ENCODE data around the gene KDM3A.
"Not testable (repeated sequence)": the region's sequence is repeated elsewhere in the genome, so short reads cannot be mapped to it uniquely, and the experiment has no call there.

KDM3A gene

DNA sequence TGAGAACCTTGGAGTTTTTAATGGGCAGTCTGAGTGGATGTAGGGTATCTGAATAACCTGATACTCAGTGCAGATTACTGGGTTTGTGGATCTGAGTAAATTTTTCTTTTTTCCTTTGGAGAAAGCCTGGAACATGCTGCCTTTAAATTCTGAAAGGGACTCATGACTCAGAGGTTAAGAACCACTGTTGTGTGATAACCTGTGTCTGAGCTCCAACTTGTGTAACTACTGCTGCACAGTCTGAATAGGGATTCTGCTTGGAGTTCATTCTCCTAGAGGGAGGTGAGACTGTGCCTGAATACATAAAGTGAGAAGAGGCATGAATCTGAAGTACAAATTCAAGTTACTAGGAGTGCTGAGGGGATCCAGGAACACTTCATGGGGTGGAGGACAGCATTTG, 36.2 kb downstream of the KDM3A start:
- no peak for DNase-seq

DNA sequence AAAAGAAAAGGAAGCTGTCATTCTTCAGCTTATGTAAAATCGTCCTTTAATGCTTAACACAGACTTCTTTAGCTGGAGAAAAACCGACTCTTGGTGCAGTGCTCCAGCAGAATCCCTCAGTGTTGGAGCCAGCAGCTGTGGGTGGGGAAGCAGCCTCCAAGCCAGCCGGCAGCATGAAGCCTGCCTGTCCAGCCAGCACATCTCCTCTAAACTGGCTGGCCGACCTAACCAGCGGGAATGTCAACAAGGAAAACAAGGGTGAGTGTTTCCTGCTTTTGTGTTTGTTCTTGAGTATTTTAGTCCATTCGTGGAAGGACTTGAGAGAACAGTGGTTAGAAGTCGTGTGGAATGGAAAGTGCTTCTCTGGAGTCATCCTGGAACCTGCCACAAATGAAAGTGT, 38.9 kb downstream of the KDM3A start:
- DNase-seq: no peak

DNA sequence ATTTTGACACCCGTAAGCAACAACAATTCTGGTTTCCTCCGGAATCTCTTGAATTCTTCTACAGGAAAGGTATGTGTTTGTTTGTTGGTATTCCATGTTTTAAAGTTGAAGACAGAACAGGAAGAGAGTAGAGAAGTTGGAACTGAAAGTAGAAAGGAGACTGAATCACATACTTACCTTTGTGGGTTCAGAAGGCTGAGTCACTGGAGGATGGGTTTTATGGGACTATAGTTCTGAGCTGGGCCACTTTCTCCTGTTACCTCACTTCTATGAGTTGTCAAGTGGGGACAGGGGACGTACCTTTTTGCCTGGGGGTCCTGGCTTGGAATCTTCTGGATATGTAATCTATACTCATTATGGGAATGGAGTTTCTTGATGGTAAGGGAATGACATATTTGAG, 40.9 kb downstream of the KDM3A start:
- DNase-seq: no peak

DNA sequence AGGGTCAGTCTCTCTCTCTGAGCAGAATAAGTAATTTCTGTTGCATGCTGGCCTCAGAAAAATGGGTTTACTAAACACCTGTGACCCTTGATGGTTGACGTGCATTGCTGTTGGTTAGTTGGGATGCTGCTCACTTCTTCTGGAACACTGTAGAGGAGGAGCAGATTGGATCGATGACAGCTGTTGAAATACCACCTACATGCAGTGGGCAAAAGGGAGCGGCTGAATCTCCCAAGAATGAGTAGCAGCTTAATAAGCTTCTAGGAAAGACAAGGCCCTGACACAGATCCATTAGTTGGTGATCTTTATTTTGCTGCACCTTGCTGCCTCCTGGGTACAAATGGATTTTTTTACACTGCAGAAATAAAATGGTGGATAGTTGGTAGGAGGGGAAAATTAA, 43.2 kb downstream of the KDM3A start:
- no peak for DNase-seq

DNA sequence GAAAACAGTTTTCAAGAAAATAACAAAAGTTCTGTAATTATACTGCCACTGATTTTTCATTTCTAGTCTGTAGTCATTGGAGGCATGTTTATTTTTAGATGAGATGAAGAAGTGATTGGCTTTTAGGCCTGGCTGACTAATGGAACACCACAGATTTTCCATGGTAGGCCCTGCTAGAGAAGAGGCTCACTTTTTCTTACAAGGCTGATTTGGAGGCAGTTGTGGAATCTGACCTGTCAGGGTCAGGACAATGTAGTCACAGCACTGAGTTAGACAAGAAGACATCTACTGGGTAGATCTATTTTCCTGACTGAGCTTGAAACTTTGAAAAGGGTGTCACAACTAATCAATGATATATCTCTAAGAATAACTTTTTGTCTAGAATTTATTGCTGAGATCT, 43.9 kb downstream of the KDM3A start:
- no peak for DNase-seq

DNA sequence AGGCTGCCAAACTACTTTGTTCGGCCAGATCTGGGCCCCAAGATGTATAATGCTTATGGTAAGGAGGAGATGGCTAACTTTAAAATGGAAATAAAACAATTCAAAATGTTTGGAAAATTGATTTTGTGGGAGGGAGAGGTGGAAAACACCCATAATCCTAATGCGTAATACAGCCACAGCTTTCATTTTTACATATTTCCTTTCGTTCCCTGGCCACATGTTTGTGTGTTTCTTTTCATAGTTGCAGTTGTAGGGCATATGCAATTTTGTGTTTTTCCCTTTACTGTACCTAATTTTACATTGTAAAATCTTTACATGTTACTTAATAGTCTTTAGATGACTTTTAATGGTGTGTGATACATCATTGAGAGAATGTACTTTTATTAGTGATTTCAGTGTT, 44.6 kb downstream of the KDM3A start:
- no peak for DNase-seq

DNA sequence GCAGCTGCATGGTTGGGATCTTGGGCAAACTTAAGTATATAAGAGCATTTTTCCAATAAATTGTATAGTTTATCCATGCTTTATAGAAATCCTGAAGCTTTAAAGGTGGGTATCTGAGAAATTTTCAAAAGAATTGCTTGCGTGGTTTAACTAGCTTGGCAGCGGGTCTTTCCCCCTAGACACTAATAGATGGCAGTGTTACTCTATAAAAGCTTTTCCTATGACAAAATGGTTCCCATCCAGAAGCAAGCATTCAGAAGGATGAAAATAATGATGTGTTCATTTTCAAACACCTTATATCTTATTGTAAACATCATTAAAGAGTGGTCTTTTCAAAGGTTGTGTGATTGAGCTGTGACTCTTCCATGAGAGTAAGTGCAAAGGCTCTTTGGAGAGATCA, 45.9 kb downstream of the KDM3A start:
- DNase-seq: no peak

DNA sequence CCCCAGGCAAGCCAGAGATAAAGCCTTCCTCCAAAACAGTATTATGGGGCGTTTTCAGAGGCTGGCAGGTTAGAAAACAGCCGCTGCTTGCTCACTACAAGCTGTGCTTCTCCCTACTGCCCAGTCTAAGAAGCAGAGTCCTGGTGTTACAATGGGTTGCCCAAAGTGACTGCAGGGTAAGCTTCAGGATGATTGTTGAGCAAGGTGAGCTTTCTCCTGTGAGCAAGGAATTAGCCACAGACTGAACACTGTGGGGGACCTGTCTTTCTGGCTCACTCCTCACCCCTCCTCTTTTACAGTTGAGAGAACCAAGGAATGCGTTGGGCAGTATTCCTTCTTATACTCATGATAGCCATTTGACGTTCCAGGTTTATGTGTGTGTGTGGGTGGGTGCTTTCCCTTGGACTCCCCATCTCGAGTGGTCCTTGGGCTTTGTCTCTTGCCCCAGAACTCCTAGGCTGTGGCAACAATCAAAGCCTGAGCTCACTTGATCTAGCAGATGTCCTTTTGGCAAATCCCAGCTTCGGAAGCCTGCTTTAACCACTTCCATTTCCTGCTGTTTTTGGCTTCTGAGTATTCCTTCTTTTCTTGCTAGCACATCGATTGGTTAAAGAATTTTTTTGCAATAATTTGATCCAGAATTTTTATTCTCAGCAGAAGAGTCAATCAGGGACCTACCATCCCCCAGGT, 47.5 kb downstream of the KDM3A start:
- DNase-seq: no peak

DNA sequence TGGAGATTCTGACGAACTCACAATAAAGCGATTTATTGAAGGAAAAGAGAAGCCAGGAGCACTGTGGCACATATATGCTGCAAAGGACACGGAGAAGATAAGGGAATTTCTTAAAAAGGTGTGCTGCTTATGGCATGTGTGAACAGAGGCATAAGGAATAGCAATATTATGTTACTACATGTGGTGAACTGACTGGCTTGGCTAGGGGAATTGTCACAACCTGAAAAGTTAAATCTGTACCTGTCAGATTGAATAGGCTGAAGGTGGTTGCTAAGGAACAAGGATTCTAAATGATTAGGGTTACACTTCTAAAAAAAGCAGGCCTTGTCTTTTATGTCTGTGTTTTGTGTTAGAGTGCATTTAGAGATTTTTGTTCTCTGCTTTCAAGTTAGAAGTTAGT, 48.4 kb downstream of the KDM3A start:
- DNase-seq: no peak

DNA sequence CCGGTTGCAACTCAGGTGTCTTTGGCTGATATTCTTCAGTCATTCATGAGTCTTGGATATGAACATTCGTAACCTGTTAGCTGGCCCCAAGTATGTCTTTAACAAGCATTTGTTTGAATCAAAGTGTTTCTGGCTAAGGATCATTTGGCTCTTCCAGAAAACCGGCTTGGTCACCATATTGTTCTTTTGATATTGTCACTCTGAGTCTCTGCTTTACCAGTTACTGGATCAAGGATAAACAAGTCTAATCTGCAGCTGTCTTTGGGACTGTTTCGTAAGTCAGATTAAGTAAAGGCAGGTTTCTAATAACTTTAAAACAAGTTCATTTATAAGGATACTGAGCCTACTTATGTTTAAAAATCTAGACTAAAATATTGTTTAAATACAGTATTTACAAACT, 49.1 kb downstream of the KDM3A start:
- DNase-seq: no peak

DNA sequence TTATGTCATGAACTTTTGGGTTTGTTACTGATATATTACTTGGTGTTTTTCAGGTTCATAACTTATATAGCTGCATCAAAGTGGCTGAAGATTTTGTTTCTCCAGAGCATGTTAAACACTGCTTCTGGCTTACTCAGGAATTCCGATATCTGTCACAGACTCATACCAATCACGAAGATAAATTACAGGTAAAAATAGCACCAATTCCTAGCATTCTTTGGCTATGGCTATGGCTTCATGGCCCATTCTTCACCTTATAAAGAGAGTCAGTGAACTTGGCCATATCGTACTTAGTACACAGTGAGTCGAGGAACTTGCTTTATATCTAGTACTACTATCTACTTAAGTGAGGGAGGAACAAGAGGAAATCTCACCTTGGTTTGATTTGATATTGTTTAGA, 49.9 kb downstream of the KDM3A start:
- no peak for DNase-seq

DNA sequence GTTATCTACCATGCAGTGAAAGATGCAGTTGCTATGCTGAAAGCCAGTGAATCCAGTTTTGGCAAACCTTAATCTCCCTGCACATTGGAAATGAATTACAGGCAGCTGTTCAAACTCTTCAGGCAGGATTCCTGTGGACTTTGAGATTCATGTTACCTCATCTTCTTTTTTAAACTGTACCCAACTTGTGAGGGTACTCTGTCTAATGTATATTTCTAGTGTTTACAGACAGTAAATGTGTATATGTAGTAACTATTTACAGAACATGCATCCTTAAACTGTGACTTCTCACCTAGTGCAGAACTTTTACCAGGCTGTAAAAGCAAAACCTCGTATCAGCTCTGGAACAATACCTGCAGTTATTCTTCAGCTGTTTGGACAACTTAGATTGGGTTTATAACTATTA, 50.9 kb downstream of the KDM3A start:
- no peak for DNase-seq

DNA sequence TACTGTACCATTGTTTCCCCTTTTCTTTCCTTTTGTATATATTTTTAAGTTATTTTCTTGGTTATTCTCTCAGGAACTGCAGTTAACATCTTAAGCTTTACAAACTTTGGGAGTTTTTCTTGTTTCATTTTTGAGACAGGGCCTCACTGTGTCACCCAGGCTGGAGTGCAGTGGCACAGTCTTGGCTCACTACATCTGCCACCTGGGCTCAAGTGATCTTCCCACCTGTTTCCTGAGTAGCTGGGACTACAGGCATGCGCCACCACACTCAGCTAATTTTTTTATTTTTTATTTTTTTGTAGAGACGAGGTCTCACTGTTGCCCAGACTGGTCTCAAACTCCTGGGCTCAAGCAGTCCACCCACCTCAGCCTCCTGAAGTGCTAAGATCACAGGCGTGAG, 55.2 kb downstream of the KDM3A start:
- DNase-seq: not testable (repeated sequence)

DNA sequence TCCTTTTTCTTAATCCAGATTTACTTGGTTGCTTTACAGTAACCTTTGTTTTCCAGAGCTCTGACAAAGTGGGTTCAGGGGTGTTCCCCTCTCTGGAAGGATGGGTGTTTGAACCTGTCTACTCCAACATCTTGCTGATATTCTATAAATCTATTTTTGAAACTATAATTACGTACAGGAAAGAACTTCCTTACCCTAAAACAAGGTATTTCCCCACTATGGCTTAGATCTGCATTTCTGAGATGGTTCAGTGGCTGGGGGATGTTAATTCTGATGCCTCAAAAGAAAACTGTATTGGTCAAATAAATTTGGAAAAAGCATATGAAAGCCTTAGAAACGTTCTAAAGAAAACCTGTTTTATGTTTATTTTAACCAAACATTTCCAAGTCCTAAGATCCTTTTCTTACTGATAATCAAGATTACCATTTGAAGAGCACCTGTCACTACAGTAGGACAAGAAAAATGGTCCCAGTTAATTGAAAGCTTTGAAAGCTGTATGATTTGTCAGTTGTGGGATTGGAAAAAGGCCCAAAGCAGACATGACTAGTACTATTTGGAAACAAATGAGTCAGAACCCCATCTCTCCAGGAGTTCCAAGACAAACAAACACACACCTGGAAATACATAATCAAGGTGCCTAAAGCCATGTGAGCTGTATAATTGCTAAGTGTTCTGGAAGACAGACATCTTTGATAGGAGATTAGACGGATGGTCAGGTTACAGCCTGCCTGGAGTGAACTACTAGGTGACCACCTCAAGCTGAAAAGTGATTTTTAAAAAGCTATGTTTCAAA, 57.5 kb downstream of the KDM3A start:
- no peak for DNase-seq

DNA sequence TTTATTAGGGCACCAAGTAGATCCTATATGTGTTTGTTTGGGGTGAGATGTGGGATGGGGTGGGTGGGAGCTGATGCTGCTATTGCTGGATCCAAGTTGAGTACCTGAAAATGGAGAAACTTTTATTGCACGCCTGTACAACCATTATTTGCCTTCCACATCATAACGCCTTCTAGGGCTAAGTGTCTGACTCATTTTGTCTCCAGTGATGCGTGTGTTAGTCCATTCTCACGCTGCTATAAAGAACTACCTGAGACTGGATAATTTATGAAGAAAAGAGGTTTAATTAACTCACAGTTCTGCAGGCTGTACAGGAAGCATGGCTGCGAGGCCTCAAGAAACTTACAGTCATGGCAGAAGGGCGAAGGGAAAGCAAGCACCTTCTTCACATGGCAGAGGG, 58.2 kb downstream of the KDM3A start:
- DNase-seq: no peak

DNA sequence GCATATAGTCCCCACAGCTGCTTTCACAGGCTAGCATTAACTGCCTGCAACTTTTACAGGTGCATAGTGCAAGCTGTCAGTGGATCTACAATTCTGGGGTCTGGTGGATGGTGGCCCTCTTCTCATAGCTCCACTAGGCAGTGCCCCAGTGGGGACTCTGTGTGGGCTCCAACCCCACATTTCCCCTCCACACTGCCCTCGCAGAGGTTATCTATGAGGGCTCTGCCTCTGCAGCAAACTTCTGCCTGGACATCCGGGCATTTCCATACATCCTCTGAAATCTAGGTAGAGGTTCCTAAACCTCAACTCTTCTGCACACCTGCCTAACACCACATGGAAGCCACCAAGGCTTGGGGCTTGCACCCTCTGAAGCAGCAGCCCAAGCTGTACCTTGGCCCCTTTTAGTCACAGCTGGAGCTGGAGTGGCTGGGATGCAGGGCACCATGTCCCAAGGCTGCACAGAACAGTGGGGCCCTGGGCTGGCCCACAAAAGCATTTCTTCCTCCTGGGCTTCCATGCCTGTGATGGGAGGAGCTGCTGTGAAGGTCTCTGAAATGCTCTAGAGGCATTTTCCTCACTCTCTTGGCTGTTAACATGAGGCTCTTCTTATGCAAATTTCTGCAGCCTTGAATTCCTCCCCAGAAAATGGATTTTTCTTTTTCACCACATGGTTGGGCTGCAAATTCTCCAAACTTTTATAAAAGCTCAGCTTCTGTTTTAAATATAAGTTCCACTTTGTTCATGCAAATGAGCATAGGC, 59.3 kb downstream of the KDM3A start:
- no peak for DNase-seq

DNA sequence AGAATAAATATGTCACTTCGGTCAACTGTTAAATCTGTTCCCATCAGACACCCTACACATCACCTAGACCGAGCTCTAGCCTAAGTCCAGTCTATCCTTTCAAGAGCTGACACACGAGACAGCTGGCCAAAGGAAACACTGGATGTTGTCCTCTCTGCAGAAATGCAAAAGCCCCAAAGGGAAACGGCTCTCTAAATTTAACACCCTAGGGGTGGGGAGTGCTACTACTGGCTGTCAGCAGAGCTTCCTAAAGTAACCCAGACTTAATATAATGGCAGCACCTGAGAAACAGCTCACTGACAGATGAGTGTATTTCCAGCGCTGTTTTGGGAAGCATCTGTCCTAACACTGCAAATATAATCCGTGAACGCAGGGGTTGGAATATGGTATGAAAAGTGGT, 66.4 kb downstream of the KDM3A start:
- no peak for DNase-seq

DNA sequence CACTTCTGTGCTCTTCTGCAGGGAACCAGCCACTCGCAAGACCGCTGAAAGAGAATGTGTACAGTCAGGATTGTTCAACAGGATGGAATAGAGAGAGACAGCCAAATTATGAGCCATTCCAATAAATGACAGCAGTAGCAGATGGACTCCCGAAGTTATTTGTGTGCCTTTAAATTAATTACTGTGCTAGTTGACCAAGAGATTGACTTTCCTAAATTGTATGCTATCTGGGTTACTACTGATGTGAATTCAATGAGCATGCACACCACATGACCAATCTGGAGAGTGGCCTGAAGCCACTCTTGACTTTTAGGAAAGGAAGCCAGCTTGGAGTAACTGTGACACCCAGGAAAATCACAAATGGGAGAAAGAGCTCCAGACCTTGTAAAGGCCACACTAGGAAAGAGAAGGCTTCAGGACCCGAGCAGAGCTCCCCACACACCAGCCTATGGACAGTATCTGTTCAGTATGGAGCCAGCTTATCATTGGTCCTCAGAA, 69.3 kb downstream of the KDM3A start:
- DNase-seq: no peak

DNA sequence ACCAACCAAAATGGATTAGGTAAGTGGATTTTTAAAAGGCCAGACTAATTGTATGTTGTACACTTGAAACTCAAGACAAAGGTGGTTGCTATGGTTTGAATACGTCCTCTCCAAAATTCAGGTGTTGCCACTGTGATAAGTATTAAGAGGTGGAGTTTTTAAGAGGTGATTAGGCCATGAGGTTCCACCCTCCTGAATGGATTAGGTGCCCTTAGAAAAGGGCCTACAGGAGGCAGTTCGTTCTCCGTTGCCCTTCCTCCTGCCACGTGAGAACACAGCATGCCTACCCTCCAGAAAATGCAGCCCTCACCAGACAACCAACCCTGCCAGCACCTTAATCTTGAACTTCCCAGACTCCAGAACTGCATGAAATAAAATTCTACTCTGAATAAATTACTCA, 70.9 kb downstream of the KDM3A start:
- DNase-seq: no peak

DNA sequence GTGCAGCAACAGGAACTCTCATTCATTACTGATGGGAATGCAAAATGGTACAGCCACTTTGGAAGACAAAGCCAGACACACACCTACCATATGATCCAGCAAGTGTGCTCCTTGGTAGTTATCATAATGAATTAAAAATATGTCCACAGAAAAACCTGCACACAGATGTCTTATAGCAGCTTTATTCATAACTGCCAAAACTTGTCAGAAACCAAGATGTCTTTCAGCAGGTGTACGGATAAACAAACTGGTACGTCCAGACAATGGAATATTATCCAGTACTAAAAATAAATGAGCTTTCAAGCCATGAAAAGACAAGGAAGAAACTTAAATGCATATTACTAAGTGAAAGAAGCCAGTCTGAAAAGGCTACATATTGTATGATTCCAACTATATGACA, 71.7 kb downstream of the KDM3A start:
- DNase-seq: no peak

DNA sequence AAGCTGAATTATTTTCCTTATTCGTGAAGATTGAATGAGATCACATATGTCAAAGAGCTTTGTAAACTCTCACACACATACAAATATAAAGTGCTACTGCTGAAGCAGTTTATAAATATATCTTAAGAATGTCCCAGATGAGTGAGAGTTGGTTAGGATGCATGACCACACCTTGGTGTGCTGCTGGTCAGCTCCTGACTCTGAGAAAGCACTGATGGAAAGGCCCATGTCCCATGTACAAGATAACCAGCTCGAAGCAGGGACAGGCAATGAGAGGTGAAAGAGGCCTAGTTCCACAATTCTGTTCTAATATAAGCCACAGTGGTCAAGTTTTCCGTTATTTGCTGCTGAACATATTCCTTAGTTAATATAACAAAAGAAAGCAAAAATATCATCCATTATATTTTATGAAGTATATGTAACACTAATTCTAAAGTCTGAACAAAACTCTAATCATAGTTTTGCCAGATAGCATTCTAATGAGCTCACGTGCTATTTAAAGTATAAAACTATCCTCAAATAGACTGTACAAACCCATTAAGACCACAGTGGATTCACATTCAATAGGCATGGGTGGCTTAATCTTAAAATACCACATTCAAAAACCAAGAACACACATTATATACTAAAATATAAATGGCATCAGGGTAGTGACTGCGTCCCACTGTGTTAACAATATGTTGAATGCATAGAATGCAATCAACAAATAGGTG, 72.9 kb downstream of the KDM3A start:
- no peak for DNase-seq

DNA sequence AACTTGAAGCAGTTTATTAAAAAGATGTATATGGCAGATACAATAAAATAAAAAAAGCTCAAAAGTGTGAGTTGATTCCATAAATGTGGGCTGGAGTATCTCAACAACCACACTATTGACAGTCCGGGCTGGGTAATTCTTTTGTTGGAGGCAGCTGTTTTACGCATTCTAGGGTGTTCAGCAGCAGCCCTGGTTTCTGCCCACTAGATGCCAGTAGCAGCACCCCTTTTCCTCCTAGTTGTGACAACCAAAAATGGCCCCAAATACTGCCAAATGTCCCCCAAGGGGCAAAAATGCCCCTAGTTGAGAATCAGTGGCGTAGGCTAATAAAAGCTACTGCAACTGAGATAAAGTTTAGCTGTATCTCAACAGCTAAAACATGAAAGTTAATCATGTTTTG, 77.3 kb downstream of the KDM3A start:
- DNase-seq: no peak

DNA sequence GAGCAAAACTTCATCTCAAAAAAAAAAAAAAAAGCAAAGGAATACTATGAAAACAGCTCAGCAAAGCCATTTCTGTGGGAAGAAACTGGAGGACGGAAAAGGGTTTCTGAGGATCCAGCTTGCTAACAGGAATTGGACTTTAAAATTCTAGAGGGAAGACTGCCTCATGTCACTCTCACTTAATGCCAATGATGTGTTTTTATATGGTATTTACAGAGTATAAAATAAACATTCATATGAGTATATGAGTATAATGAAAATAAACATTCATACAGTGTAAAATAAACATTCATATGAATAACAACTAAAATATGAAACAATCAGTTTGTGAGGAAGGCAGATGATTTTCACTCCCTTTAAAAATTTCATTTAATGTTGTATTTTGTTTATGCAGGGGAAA, 78.2 kb downstream of the KDM3A start:
- DNase-seq: no peak

All from NCI-H2107 (cell line).